ENCODE results near the gene LSM12.
"Not testable (repeated sequence)": the region's sequence is repeated elsewhere in the genome, so short reads cannot be mapped to it uniquely, and the experiment has no call there.

The LSM12 gene

GRCh38 chr17:44108440-44109311, 42.2 kb upstream of the LSM12 start:
- no peak for DNase-seq (ENCODE audit: low read depth)
- TF ChIP-seq MAX (IDR thresholded peaks at IDR 0.05; ENCODE audit: low read depth, low read length): no peak
- no peak for TF ChIP-seq POLR2A (IDR thresholded peaks at IDR 0.05; ENCODE audit: extremely low read depth, insufficient read length)
- TF ChIP-seq MYC (IDR thresholded peaks at IDR 0.05; ENCODE audit: low read depth, low read length): no peak
- TF ChIP-seq CTCF (IDR thresholded peaks at IDR 0.05; ENCODE audit: low read depth, low read length): no peak
- no peak overlapping the region for H3K4me3 ChIP-seq (ENCODE audit: low read depth, low read length)

- no peak for TF ChIP-seq CTCF (IDR thresholded peaks at IDR 0.05; ENCODE audit: low read depth, low read length)
- no peak for TF ChIP-seq MAX (IDR thresholded peaks at IDR 0.05; ENCODE audit: low read depth, low read length)
- TF ChIP-seq POLR2A (IDR thresholded peaks at IDR 0.05; ENCODE audit: extremely low read depth, insufficient read length): no peak
- no peak for TF ChIP-seq MYC (IDR thresholded peaks at IDR 0.05; ENCODE audit: low read depth, low read length)
- no peak overlapping the region for H3K4me3 ChIP-seq (ENCODE audit: low read depth, low read length)
- DNase-seq (ENCODE audit: low read depth): no peak
Observed at GRCh38 chr17:44106801-44107200, 40.3 kb upstream of the LSM12 start.

- TF ChIP-seq POLR2A (IDR thresholded peaks at IDR 0.05; ENCODE audit: extremely low read depth, insufficient read length) (no peak), CTCF (IDR thresholded peaks at IDR 0.05; ENCODE audit: low read depth, low read length) (no peak), MAX (IDR thresholded peaks at IDR 0.05; ENCODE audit: low read depth, low read length) (no peak), MYC (IDR thresholded peaks at IDR 0.05; ENCODE audit: low read depth, low read length) (no peak)
- H3K4me3 ChIP-seq (ENCODE audit: low read depth, low read length): no peak overlapping the region
- no peak for DNase-seq (ENCODE audit: low read depth)
Observed at GRCh38 chr17:44105941-44106340, 39.5 kb upstream of the LSM12 start.

- DNase-seq (ENCODE audit: low read depth): no peak
- no peak overlapping the region for H3K4me3 ChIP-seq (ENCODE audit: low read depth, low read length)
- TF ChIP-seq MYC (IDR thresholded peaks at IDR 0.05; ENCODE audit: low read depth, low read length): no peak
- TF ChIP-seq CTCF (IDR thresholded peaks at IDR 0.05; ENCODE audit: low read depth, low read length): no peak
- TF ChIP-seq MAX (IDR thresholded peaks at IDR 0.05; ENCODE audit: low read depth, low read length): no peak
- no peak for TF ChIP-seq POLR2A (IDR thresholded peaks at IDR 0.05; ENCODE audit: extremely low read depth, insufficient read length)
Observed at GRCh38 chr17:44105483-44105882, 39.0 kb upstream of the LSM12 start.

GRCh38 chr17:44102849-44103622, 36.6 kb upstream of the LSM12 start:
- no peak overlapping the region for H3K4me3 ChIP-seq (ENCODE audit: low read depth, low read length)
- DNase-seq (ENCODE audit: low read depth): no peak
- TF ChIP-seq MYC (IDR thresholded peaks at IDR 0.05; ENCODE audit: low read depth, low read length) (no peak), CTCF (IDR thresholded peaks at IDR 0.05; ENCODE audit: low read depth, low read length) (no peak), MAX (IDR thresholded peaks at IDR 0.05; ENCODE audit: low read depth, low read length) (no peak), POLR2A (IDR thresholded peaks at IDR 0.05; ENCODE audit: extremely low read depth, insufficient read length) (no peak)

- DNase-seq (ENCODE audit: low read depth); H3K4me3 ChIP-seq (ENCODE audit: low read depth, low read length): not testable (repeated sequence)
Observed at GRCh38 chr17:44101858-44102257, 35.4 kb upstream of the LSM12 start.
